HG02870 (cell line): ENCODE results near the gene PATL1.
"Not testable (repeated sequence)": the region's sequence is repeated elsewhere in the genome, so short reads cannot be mapped to it uniquely, and the experiment has no call there.

Source experiments
- ATAC-seq: cut with Tn5 transposase; IDR thresholded peaks from one replicate; pipeline ENCODE4 v1.9.1; 2021; ENCODE audit warnings: mild to moderate bottlenecking, moderate library complexity; ENCODE audit not compliant: unreplicated experiment

Gene PATL1

GRCh38 chr11:59668950-59669610 is at the start of gene PATL1:
Gene PATL1 (minus strand): TSS chr11:59669037. CDS start chr11:59668895, 142 bp downstream.
- ATAC-seq: peak; percentile 93

GRCh38 chr11:59716051-59716450 is 47.2 kb upstream of the PATL1 start:
- ATAC-seq: no peak

- no peak for ATAC-seq
Observed at GRCh38 chr11:59713745-59714144, 44.9 kb upstream of the PATL1 start, which contains the start of gene OR10V1. Gene OR10V1 (minus strand): TSS chr11:59713845. CDS start chr11:59713845, 0 bp downstream.

GRCh38 chr11:59710136-59710847 is 41.5 kb upstream of the PATL1 start:
- no peak for ATAC-seq

- ATAC-seq: no peak
Observed at GRCh38 chr11:59708537-59708936, 39.7 kb upstream of the PATL1 start.

GRCh38 chr11:59707371-59707770 is 38.5 kb upstream of the PATL1 start:
- ATAC-seq: no peak

- no peak for ATAC-seq
Observed at GRCh38 chr11:59706518-59707285, 37.9 kb upstream of the PATL1 start.

- no peak for ATAC-seq
Observed at GRCh38 chr11:59705294-59705693, 36.5 kb upstream of the PATL1 start.

- not testable (repeated sequence) for ATAC-seq
Observed at GRCh38 chr11:59703515-59703914, 34.7 kb upstream of the PATL1 start.

- not testable (repeated sequence) for ATAC-seq
Observed at GRCh38 chr11:59700157-59700556, 31.3 kb upstream of the PATL1 start.

GRCh38 chr11:59698506-59698905 is 29.7 kb upstream of the PATL1 start:
- no peak for ATAC-seq

GRCh38 chr11:59692915-59693314 is 24.1 kb upstream of the PATL1 start:
- ATAC-seq: no peak

GRCh38 chr11:59691156-59691555 is 22.3 kb upstream of the PATL1 start:
- ATAC-seq: no peak

GRCh38 chr11:59689015-59689414 is 20.2 kb upstream of the PATL1 start:
- no peak for ATAC-seq

GRCh38 chr11:59681260-59681725 is 12.5 kb upstream of the PATL1 start:
- ATAC-seq: not testable (repeated sequence)

- peak; percentile 87 for ATAC-seq
Observed at GRCh38 chr11:59680287-59681154, 11.7 kb upstream of the PATL1 start.

GRCh38 chr11:59679347-59679746 is 10.5 kb upstream of the PATL1 start:
- ATAC-seq: no peak

GRCh38 chr11:59678813-59679165 is 10.0 kb upstream of the PATL1 start:
- no peak for ATAC-seq

- ATAC-seq: no peak
Observed at GRCh38 chr11:59678118-59678812, 9.4 kb upstream of the PATL1 start.

- no peak for ATAC-seq
Observed at GRCh38 chr11:59676205-59676604, 7.4 kb upstream of the PATL1 start.
